ENCODE data around the gene CDH13. TPM values are rescaled to one million over a fixed set of nuclear protein-coding genes. Genes with fewer than 3 reads are reported as not detected.

The CDH13 gene
- total and polyA plus RNA-seq, 10 of the 15 experiments (the other 5 are each of a cell fraction or from before 2014, with no cell fraction given): under 0.01 to 0.05 TPM; not detected in 8

DNA sequence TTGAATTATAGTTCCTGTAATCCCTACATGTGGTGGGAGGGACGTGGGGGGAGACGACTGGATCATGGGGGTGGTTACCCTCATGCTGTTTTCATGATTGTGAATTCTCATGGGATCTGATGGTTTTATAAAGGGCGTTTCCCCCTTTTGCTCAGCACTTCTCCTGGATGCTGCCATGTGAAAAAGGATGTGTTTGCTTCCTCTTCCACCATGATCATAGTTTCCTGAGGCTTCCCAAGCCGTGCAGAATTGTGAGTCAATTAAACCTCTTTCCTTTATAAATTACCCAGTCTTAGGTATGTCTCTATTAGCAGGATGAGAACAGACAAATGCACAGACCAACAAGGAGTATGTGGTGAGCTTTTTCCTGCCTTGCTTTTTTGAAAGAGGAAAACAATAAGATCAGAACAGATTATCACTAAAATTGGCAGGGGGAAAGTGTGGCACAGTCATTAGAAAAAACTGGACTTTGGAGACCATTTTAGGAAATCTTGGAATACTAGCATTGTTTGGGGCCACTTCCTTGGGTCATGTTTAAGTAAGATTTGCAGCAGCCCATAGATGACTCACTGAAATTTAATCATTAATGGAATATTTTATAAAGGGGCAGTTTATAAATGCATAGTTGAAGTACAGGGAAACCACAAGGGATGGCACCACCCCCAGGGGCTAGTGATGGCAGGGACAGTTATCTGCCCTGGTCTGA is 352.8 kb downstream of the CDH13 start:
- CTCF ChIA-PET: interaction anchor here (0.6 kb wide), 1 partner anchor 45 kb away, joined by 3 read pairs; no protein-coding TSS in a partner anchor
- 3% methylated on average over 4 of the region's 4 CpGs for WGBS (ENCODE audit: insufficient coverage, insufficient replicate concordance, low lambda C conversion rate, missing lambda C conversion rate)
- intact Hi-C loops (cut with micrococcal nuclease; ENCODE audit: unreplicated experiment) (no loop called here), in situ Hi-C loops (cut with MboI) (no loop called here)
- Histone ChIP-seq H3K27me3 (replicated peaks in 1 of 2; ENCODE audit: control insufficient read depth in 2 of 2, insufficient read depth in 2 of 2, low read length in 1 of 2) (no peaks in the 10 kb centered on the region), H3K9ac (ENCODE audit: control insufficient read depth, insufficient read depth, low read length) (no peak overlapping the region), H3K36me3 (ENCODE audit: control insufficient read depth in 2 of 2, insufficient read depth in 2 of 2, low read length in 1 of 2) (no peaks in the 10 kb centered on the region), H3K4me2 (ENCODE audit: control insufficient read depth, insufficient read depth) (no peak overlapping the region), H3K4me3 (no peak overlapping the region), H3K9me3 (replicated peaks; ENCODE audit: control insufficient read depth, insufficient read depth, low read length) (no peaks in the 10 kb centered on the region), H3K79me2 (ENCODE audit: control insufficient read depth, insufficient read depth, low read length) (no peaks in the 10 kb centered on the region), H3K27ac (ENCODE audit: control insufficient read depth, insufficient read depth) (no peak overlapping the region), H4K20me1 (ENCODE audit: control insufficient read depth, insufficient read depth) (no peaks in the 10 kb centered on the region), H3K4me1 (ENCODE audit: control insufficient read depth, insufficient read depth, low read length) (no peaks in the 10 kb centered on the region), H2AFZ (ENCODE audit: control insufficient read depth, low read depth, low read length) (no peak overlapping the region)
- RAD21 ChIA-PET (ENCODE audit: unreplicated experiment): no interaction called here
- DNase-seq (ENCODE audit: low read depth, low spot score): no peak
- POLR2A ChIA-PET: no interaction called here
- no peak for ATAC-seq
- no peak for FAIRE-seq
- BruUV-seq (replicated peaks): no TSS peak
- SMC1A ChIA-PET (ENCODE audit: uncharacterized antibody, unreplicated experiment): no interaction called here
- TF ChIP-seq, protein P1, sequence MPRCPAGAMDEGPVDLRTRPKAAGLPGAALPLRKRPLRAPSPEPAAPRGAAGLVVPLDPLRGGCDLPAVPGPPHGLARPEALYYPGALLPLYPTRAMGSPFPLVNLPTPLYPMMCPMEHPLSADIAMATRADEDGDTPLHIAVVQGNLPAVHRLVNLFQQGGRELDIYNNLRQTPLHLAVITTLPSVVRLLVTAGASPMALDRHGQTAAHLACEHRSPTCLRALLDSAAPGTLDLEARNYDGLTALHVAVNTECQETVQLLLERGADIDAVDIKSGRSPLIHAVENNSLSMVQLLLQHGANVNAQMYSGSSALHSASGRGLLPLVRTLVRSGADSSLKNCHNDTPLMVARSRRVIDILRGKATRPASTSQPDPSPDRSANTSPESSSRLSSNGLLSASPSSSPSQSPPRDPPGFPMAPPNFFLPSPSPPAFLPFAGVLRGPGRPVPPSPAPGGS (IDR thresholded peaks at IDR 0.05; ENCODE audit: borderline replicate concordance, insufficient read depth, low read depth, low read length, poor library complexity, severe bottlenecking): no peak
- TF ChIP-seq NR2C2 (IDR thresholded peaks at IDR 0.05; ENCODE audit: borderline replicate concordance, control insufficient read depth, insufficient read length, low read depth): no peak
- TF ChIP-seq SPI1 (IDR thresholded peaks at IDR 0.05; ENCODE audit: borderline replicate concordance, insufficient read depth, low read depth, low read length): no peak
- TF ChIP-seq NBN (IDR thresholded peaks at IDR 0.05): no peak
- no peak for TF ChIP-seq EED (IDR thresholded peaks at IDR 0.05; ENCODE audit: low read depth)
- TF ChIP-seq KLF5 (IDR thresholded peaks at IDR 0.05; ENCODE audit: partially characterized antibody): no peak
- TF ChIP-seq SREBF1 (IDR thresholded peaks at IDR 0.05; ENCODE audit: low read length): no peak
- TF ChIP-seq GABPA (IDR thresholded peaks at IDR 0.05; ENCODE audit: low read depth): no peak
- TF ChIP-seq, protein P2, sequence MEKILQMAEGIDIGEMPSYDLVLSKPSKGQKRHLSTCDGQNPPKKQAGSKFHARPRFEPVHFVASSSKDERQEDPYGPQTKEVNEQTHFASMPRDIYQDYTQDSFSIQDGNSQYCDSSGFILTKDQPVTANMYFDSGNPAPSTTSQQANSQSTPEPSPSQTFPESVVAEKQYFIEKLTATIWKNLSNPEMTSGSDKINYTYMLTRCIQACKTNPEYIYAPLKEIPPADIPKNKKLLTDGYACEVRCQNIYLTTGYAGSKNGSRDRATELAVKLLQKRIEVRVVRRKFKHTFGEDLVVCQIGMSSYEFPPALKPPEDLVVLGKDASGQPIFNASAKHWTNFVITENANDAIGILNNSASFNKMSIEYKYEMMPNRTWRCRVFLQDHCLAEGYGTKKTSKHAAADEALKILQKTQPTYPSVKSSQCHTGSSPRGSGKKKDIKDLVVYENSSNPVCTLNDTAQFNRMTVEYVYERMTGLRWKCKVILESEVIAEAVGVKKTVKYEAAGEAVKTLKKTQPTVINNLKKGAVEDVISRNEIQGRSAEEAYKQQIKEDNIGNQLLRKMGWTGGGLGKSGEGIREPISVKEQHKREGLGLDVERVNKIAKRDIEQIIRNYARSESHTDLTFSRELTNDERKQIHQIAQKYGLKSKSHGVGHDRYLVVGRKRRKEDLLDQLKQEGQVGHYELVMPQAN (conservative IDR thresholded peaks at IDR 0.05): no peak
- no peak for TF ChIP-seq CHD2 (IDR thresholded peaks at IDR 0.05; ENCODE audit: borderline replicate concordance, low read depth, low read length)
